GM12865 (cell line): ENCODE data around the gene SAP30.

ENCODE experiments used
- DNase-seq: peaks from one replicate; pipeline ENCODE4 v3.0.0; 2010; ENCODE audit warnings: low read depth
- H3K4me3 ChIP-seq: 2 replicates; pipeline ENCODE4 v1.5.1; 2011; ENCODE audit warnings: mild to moderate bottlenecking, low read depth, low read length, control low read depth
- CTCF ChIP-seq: IDR thresholded peaks from 2 replicates; pipeline ENCODE4 v1.5.1; 2011; ENCODE audit warnings: low read length, control low read depth, low read depth, inconsistent platforms; ENCODE audit not compliant: insufficient read depth; ENCODE audit errors: missing control alignments

Gene SAP30

GRCh38 chr4:173403051-173403450 lies 32.3 kb downstream of the SAP30 start:
- TF ChIP-seq CTCF, result no peak
- no peak overlapping the region for H3K4me3 ChIP-seq
- no peak for DNase-seq

GRCh38 chr4:173404296-173404865 lies 33.6 kb downstream of the SAP30 start:
- H3K4me3 ChIP-seq, result no peak overlapping the region
- TF ChIP-seq CTCF, result no peak
- DNase-seq, result no peak

DNA sequence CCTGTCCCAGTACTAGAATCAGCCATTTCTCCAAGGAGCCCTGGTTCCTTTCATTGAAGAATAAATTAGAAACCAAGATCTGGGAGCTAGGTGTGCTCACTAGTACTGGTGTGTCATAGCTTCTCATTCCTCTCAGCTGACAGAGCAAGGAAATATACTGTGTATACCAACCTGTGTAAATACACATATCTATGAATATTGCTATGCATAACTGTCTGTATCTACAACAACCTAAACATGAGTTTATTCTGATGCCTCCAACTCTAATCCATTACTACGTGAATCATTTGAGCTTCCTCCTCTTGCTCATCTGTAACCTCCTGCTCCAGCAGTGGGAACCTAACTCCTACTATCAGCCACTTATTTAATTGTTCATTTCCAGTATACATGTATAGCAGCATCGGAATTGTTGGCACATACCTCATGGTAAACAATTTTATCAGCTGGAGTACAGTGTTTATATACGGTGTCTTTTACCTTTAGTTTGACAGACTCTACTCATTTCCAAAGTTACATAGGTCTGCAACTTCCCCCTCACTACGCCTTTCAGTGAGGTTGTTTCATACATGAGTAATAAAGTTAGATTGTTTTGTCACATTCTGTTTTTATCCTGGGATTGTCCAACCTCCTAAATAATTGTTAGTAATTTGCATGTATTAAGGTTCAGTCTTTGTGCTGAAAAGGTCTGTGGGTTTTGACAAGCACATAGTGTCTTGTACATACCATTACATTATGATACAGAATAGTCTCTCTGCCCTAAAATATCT lies 35.3 kb downstream of the SAP30 start:
- DNase-seq, result peak; percentile 39
- TF ChIP-seq CTCF, result no peak
- H3K4me3 ChIP-seq, result no peak overlapping the region

- TF ChIP-seq CTCF, result no peak
- DNase-seq, result no peak
- no peak overlapping the region for H3K4me3 ChIP-seq
Measured at GRCh38 chr4:173410079-173410478, 39.3 kb downstream of the SAP30 start.

GRCh38 chr4:173411106-173411693 lies 40.4 kb downstream of the SAP30 start:
- no peak for DNase-seq
- no peak for TF ChIP-seq CTCF
- H3K4me3 ChIP-seq, result no peak overlapping the region

DNA sequence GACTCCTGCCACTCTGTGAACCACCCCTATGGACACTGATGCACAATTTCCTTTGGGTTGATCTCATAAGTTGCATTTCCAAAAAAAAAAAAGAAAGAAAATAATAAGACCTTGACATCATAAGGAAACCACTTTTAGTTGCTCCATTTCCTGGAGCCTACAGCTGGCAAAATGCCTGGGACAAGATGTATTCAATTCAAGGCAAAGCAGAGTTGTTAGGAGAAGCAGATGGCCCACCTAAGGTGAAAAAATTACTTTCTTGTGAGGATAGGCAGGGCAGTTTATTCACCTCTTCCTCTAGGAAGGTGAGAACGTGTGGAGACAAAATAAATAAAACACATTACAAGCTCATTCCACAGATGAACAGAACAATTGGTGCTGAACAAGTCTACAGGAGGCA lies 42.3 kb downstream of the SAP30 start:
- no peak for TF ChIP-seq CTCF
- DNase-seq, result no peak

DNA sequence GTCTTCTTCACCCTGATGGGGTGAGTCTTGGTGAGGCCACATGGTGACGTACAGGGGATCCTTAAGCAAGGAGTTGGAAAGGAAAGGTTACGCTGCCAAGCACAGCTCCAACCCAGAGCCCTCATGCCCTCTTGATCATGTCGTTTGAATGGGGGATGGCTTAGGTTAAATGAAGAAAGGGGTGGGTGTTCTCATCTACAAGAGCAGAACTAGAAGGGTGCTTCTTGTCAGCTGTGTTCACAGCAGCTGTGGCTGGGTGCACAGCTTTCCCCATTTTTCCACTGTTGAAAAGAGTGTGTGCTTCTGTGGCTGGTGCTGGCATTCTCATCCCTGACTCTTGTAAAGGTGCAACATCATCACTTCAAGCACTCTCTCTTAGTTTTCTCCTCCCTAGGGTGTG lies 43.7 kb downstream of the SAP30 start:
- no peak overlapping the region for H3K4me3 ChIP-seq
- TF ChIP-seq CTCF, result no peak
- DNase-seq, result no peak

More for the DNA sequence above, 42.3 kb downstream of the SAP30 start:
- no peak overlapping the region for H3K4me3 ChIP-seq
